D721Med (cell line): Measurements from ENCODE around the gene SORL1-AS1.

Source experiments
- DNase-seq: peaks from one replicate; pipeline ENCODE4 v3.0.0; 2011; ENCODE audit warnings: low spot score; ENCODE audit not compliant: insufficient read length
- FAIRE-seq: peaks from 2 replicates; lab custom pipeline; 2011; peaks lifted over from hg19 to GRCh38; lab: Jason Lieb, UNC
- TF ChIP-seq, protein P1 (sequence below): IDR thresholded peaks from 2 replicates; pipeline ENCODE4 v1.5.1; 2012; ENCODE audit warnings: mild to moderate bottlenecking, control low read depth; ENCODE audit not compliant: insufficient read depth; ENCODE audit errors: missing control alignments

SORL1-AS1 gene

DNA sequence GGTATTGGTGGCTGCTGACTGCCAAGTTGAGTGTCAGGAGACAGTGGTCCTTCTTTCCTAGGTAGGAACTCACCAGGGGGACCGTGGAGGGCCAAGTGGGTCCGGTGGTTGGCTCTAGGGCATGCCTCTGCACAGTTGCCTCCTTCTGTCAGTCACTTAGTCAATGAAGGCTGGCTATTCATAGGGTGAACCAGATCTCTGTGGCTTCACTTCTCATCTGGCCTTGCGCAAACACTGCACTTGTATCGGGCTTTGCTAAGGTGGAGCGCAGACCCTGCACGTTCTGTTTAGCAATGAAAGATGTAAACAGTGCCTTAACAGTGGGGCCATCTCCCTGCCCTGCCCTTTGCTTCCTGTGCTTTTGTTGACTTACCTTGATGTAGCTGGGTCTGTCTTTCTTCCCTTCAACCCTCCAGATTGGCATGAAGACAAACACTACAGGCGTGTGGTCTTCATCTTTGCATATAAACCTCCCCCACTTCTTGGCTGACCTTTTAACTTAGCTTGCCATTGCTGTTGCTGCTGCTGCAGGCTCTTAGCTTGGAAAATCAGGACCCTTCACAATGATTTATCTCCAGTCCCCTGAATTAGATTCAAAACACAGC lies 6.7 kb upstream of the SORL1-AS1 start:
- FAIRE-seq (no peak), DNase-seq (no peak)
- TF ChIP-seq, protein P1, sequence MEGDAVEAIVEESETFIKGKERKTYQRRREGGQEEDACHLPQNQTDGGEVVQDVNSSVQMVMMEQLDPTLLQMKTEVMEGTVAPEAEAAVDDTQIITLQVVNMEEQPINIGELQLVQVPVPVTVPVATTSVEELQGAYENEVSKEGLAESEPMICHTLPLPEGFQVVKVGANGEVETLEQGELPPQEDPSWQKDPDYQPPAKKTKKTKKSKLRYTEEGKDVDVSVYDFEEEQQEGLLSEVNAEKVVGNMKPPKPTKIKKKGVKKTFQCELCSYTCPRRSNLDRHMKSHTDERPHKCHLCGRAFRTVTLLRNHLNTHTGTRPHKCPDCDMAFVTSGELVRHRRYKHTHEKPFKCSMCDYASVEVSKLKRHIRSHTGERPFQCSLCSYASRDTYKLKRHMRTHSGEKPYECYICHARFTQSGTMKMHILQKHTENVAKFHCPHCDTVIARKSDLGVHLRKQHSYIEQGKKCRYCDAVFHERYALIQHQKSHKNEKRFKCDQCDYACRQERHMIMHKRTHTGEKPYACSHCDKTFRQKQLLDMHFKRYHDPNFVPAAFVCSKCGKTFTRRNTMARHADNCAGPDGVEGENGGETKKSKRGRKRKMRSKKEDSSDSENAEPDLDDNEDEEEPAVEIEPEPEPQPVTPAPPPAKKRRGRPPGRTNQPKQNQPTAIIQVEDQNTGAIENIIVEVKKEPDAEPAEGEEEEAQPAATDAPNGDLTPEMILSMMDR: no peak

- TF ChIP-seq, protein P1: no peak
- no peak for FAIRE-seq
- DNase-seq: no peak
Observed at GRCh38 chr11:121458551-121458950, 5.8 kb upstream of the SORL1-AS1 start.

- FAIRE-seq (no peak), DNase-seq (no peak)
- TF ChIP-seq, protein P1: no peak
Observed at GRCh38 chr11:121456816-121457431, 4.2 kb upstream of the SORL1-AS1 start.

DNA sequence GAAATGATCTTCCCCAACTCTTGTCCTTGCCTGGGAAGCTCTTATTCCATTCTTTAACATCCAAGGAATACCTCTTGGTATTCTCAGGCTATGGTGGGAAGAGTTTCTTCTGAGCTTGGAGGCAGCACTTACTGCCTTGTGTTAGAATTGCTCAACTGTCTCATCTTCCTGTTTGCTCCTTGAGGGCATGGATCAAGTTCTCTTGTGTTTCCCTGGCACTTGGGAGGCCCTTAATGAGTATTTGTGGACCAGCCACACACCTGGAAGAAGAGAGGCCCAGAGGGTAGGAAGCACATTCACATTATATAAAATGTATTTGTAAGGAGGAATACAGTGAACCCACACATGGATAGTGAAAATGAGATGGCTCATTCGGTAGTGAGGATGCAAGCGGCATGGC lies 3.4 kb upstream of the SORL1-AS1 start:
- FAIRE-seq: no peak

GRCh38 chr11:121455115-121455514 lies 2.3 kb upstream of the SORL1-AS1 start:
- TF ChIP-seq, protein P1: no peak
- FAIRE-seq (no peak), DNase-seq (no peak)

More for the DNA sequence above, 3.4 kb upstream of the SORL1-AS1 start:
- TF ChIP-seq, protein P1: no peak
- no peak for DNase-seq

DNA sequence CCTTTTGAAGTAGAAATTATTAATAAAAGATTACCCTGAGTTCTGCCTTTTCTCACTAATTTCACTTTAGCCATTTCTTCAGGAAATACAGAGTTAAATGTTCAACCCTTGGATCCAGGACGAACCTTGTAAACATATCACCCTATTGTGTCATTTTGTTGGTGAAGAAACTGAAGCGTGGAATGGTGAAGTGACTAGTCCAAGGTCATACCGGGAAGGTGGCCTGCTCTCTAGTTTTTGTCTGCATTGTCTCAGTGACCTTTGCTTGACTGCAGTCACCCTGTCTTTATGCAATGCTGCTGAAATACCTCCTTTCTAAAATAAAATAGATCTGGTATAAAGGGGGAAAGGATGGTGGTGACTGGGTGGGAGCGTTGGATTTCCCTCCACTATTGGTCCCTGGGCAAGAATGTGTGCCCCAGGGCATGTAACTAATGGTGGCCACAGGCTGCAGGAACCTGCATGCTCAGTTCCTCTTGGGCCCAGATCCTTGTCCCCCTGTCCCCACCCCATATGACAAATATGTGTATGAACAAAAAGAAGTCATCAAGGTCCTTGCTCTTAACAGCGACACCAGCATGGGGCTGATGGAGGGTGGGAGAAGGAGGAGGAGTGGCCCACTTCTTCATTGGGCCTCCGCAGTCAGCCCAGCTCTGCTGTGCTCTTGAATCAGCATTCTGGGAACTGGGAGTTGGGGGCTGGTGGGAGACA lies 977 bp upstream of the SORL1-AS1 start:
- no peak for DNase-seq
- TF ChIP-seq, protein P1: no peak
- no peak for FAIRE-seq
